Measurements from ENCODE around the gene ASB6. TPM values are rescaled to one million over a fixed set of nuclear protein-coding genes. Genes with fewer than 3 reads are reported as not detected.
"Not testable (repeated sequence)": the region's sequence is repeated elsewhere in the genome, so short reads cannot be mapped to it uniquely, and the experiment has no call there.

Gene ASB6
- total RNA-seq, 2 donors from 2014 or later: 12.7 to 14.5 TPM

- H3K36me3 ChIP-seq (replicated peaks in 1 of 2; ENCODE audit: insufficient read depth in 1 of 2, low read depth in 2 of 2): no peaks in the 10 kb centered on the region
Measured at GRCh38 chr9:129594632-129595031, 47.3 kb downstream of the ASB6 start.

GRCh38 chr9:129592790-129593189 lies 49.2 kb downstream of the ASB6 start:
- WGBS, 2 donors: 85 to 90% methylated on average over 10 of the region's 10 CpGs
- intact Hi-C loops (cut with DNase I); H3K27ac ChIP-seq; H3K27me3 ChIP-seq; H3K4me1 ChIP-seq; H3K4me3 ChIP-seq; DNase-seq; H3K36me3 ChIP-seq (replicated peaks in 1 of 2; ENCODE audit: insufficient read depth in 1 of 2, low read depth in 2 of 2); ATAC-seq; H3K9me3 ChIP-seq: not testable (repeated sequence)

More at GRCh38 chr9:129594632-129595031, 47.3 kb downstream of the ASB6 start:
- no peak overlapping the region for H3K4me3 ChIP-seq
- DNase-seq: no peak
- no peak overlapping the region for H3K27ac ChIP-seq
- H3K4me1 ChIP-seq: peaks cover 14% of the 10 kb centered on the region
- H3K9me3 ChIP-seq: no peaks in the 10 kb centered on the region
- no peak for ATAC-seq
- no peak for TF ChIP-seq POLR2A (IDR thresholded peaks at IDR 0.05)
- no peak for TF ChIP-seq CTCF (IDR thresholded peaks at IDR 0.05)
- no peaks in the 10 kb centered on the region for H3K27me3 ChIP-seq
- WGBS, 2 donors: 34 to 35% methylated on average over 7 of the region's 7 CpGs
- intact Hi-C loops (cut with DNase I): no loop called here

GRCh38 chr9:129591916-129592315 lies 50.0 kb downstream of the ASB6 start:
- no peak for TF ChIP-seq POLR2A (IDR thresholded peaks at IDR 0.05)
- TF ChIP-seq CTCF (IDR thresholded peaks at IDR 0.05): no peak
- Histone ChIP-seq H3K9me3 (no peaks in the 10 kb centered on the region), H3K4me3 (no peak overlapping the region), H3K27ac (no peak overlapping the region), H3K27me3 (no peaks in the 10 kb centered on the region), H3K36me3 (replicated peaks in 1 of 2; ENCODE audit: insufficient read depth in 1 of 2, low read depth in 2 of 2) (no peaks in the 10 kb centered on the region), H3K4me1 (peaks cover 2% of the 10 kb centered on the region)
- DNase-seq (no peak), ATAC-seq (no peak)
- intact Hi-C loops (cut with DNase I): no loop called here
- 69 to 76% methylated on average over 5 of the region's 5 CpGs for WGBS, 2 donors

GRCh38 chr9:129590466-129590865 lies 51.5 kb downstream of the ASB6 start:
- TF ChIP-seq CTCF (IDR thresholded peaks at IDR 0.05) (no peak), POLR2A (IDR thresholded peaks at IDR 0.05) (no peak)
- intact Hi-C loops (cut with DNase I): no loop called here
- Histone ChIP-seq H3K9me3 (no peaks in the 10 kb centered on the region), H3K4me3 (no peak overlapping the region), H3K4me1 (no peaks in the 10 kb centered on the region), H3K36me3 (replicated peaks in 1 of 2; ENCODE audit: insufficient read depth in 1 of 2, low read depth in 2 of 2) (no peaks in the 10 kb centered on the region), H3K27ac (no peak overlapping the region), H3K27me3 (no peaks in the 10 kb centered on the region)
- ATAC-seq: no peak
- DNase-seq: no peak
- 68 to 75% methylated on average over 6 of the region's 6 CpGs for WGBS, 2 donors

GRCh38 chr9:129587487-129588262 lies 54.3 kb downstream of the ASB6 start:
- Histone ChIP-seq H3K4me1 (no peaks in the 10 kb centered on the region), H3K27me3 (no peaks in the 10 kb centered on the region), H3K36me3 (replicated peaks in 1 of 2; ENCODE audit: insufficient read depth in 1 of 2, low read depth in 2 of 2) (no peaks in the 10 kb centered on the region), H3K9me3 (no peaks in the 10 kb centered on the region), H3K27ac (no peak overlapping the region), H3K4me3 (no peak overlapping the region)
- no peak for DNase-seq
- ATAC-seq: no peak
- 81 to 85% methylated on average over 23 of the region's 23 CpGs for WGBS, 2 donors
- TF ChIP-seq POLR2A (IDR thresholded peaks at IDR 0.05) (no peak), CTCF (IDR thresholded peaks at IDR 0.05) (no peak)
- intact Hi-C loops (cut with DNase I): no loop called here

Data from body of pancreas (tissue), 4 donors.